Mesendoderm (in vitro differentiated cells): ENCODE measurements around the gene TMPRSS11A.

Source experiments
- DNase-seq: peaks from one replicate; pipeline ENCODE4 v3.0.0; 2013
- H2AK5ac ChIP-seq: 2 replicates; pipeline ENCODE4 v1.6.1; 2013; ENCODE audit warnings: low read length, inconsistent platforms
- H2BK120ac ChIP-seq: 2 replicates; pipeline ENCODE4 v1.6.1; 2013; ENCODE audit warnings: low read depth, mild to moderate bottlenecking, low read length, moderate library complexity, mixed read lengths
- H2BK15ac ChIP-seq: replicated peaks from 2 replicates; pipeline ENCODE4 v1.6.1; 2013; ENCODE audit warnings: low read depth, mild to moderate bottlenecking, moderate library complexity
- H2BK5ac ChIP-seq: 2 replicates; pipeline ENCODE4 v1.6.1; 2013; ENCODE audit warnings: low read length, inconsistent platforms
- H3K18ac ChIP-seq: 2 replicates; pipeline ENCODE4 v1.6.1; 2013; ENCODE audit warnings: mild to moderate bottlenecking, low read length, mixed read lengths
- H3K23ac ChIP-seq: one replicate; pipeline ENCODE4 v1.6.1; 2013; ENCODE audit warnings: low read length
- H3K27ac ChIP-seq: 2 replicates; pipeline ENCODE4 v1.5.1; 2013; ENCODE audit warnings: low read depth, mild to moderate bottlenecking, inconsistent platforms, low read length, moderate library complexity
- H3K27me3 ChIP-seq: 2 replicates; pipeline ENCODE4 v1.6.1; 2013; ENCODE audit warnings: low read length, control low read depth, mild to moderate bottlenecking, inconsistent platforms; ENCODE audit not compliant: insufficient read depth, poor library complexity
- H3K36me3 ChIP-seq: 2 replicates; pipeline ENCODE4 v1.6.1; 2013; ENCODE audit warnings: low read length, inconsistent platforms; ENCODE audit not compliant: control insufficient read depth, insufficient read depth
- H3K4ac ChIP-seq: one replicate; pipeline ENCODE4 v1.6.1; 2013; ENCODE audit warnings: low read depth, mild to moderate bottlenecking, low read length, moderate library complexity
- H3K4me1 ChIP-seq: 2 replicates; pipeline ENCODE4 v1.6.1; 2013; ENCODE audit warnings: low read depth, low read length, inconsistent platforms; ENCODE audit not compliant: control insufficient read depth
- H3K4me2 ChIP-seq: 2 replicates; pipeline ENCODE4 v1.6.1; 2013; ENCODE audit warnings: low read length
- H3K4me3 ChIP-seq: 2 replicates; pipeline ENCODE4 v1.5.1; 2013; ENCODE audit warnings: mild to moderate bottlenecking, low read length
- H3K56ac ChIP-seq: one replicate; pipeline ENCODE4 v1.6.1; 2013; ENCODE audit warnings: low read length
- H3K79me1 ChIP-seq: 2 replicates; pipeline ENCODE4 v1.6.1; 2013; ENCODE audit warnings: low read length, inconsistent platforms
- H3K79me2 ChIP-seq: 2 replicates; pipeline ENCODE4 v1.6.1; 2013; ENCODE audit warnings: mild to moderate bottlenecking, low read length; ENCODE audit not compliant: control insufficient read depth, insufficient read depth
- H3K9ac ChIP-seq: 2 replicates; pipeline ENCODE4 v1.6.1; 2013; ENCODE audit warnings: low read length, inconsistent platforms
- H4K5ac ChIP-seq: one replicate; pipeline ENCODE4 v1.6.1; 2013; ENCODE audit warnings: low read length
- H4K8ac ChIP-seq: one replicate; pipeline ENCODE4 v1.6.1; 2013; ENCODE audit warnings: low read depth, mild to moderate bottlenecking, control low read depth, low read length, moderate library complexity
- WGBS: extraction: QIAGEN DNeasy Blood & Tissue Kit; methylation state at CpG from one replicate; pipeline ENCODE4 v1.1.7; 2013; ENCODE audit warnings: low lambda C conversion rate, missing lambda C conversion rate; ENCODE audit not compliant: insufficient coverage; ENCODE audit errors: extremely low coverage; 5-methylcytosine and 5-hydroxymethylcytosine counted together

TMPRSS11A gene

GRCh38 chr4:67928546-67928945, 34.7 kb downstream of the TMPRSS11A start:
- no CpG with 5 or more reads among the region's 3 CpGs for WGBS

DNA sequence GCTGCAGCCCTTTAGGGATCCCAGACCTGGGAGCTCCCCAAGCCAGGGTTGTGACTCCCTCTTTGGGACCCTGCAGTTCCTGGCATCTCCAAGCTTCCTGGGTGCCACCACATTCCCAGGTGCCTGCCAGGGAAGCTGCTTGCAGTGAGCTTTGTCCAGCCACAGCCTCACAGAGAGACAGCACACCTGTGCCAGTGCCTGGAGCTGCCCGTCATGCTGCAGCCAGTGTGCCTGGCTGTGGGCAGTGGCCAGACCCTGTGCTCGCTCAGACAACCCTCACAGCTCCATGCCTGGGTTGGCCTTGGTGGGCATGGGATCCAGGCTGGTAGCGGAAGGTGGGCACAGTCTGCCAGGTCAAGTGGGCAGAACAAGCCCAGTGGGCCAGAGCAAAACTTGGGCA, 36.0 kb downstream of the TMPRSS11A start:
- Histone ChIP-seq H3K9ac (no peak overlapping the region), H3K4ac (no peak overlapping the region), H2BK15ac (no peak overlapping the region), H3K23ac (no peak overlapping the region), H3K56ac (no peak overlapping the region), H3K4me3 (no peak overlapping the region), H3K4me2 (no peak overlapping the region), H3K27me3 (no peaks in the 10 kb centered on the region), H3K79me1 (no peaks in the 10 kb centered on the region), H3K27ac (no peak overlapping the region), H2BK120ac (no peak overlapping the region), H3K79me2 (no peaks in the 10 kb centered on the region), H3K18ac (no peak overlapping the region), H3K36me3 (no peaks in the 10 kb centered on the region), H2AK5ac (no peak overlapping the region), H4K8ac (no peak overlapping the region), H2BK5ac (no peak overlapping the region), H4K5ac (no peak overlapping the region), H3K4me1 (no peaks in the 10 kb centered on the region)
- no CpG with 5 or more reads among the region's 3 CpGs for WGBS
- no peak for DNase-seq

More at GRCh38 chr4:67928546-67928945, 34.7 kb downstream of the TMPRSS11A start:
- Histone ChIP-seq H3K4ac (no peak overlapping the region), H4K5ac (no peak overlapping the region), H3K56ac (no peak overlapping the region), H3K4me3 (no peak overlapping the region), H3K36me3 (no peaks in the 10 kb centered on the region), H2AK5ac (no peak overlapping the region), H3K79me1 (no peaks in the 10 kb centered on the region), H3K23ac (no peak overlapping the region), H3K79me2 (no peaks in the 10 kb centered on the region), H2BK15ac (no peak overlapping the region), H2BK5ac (no peak overlapping the region), H3K4me2 (no peak overlapping the region), H3K27me3 (no peaks in the 10 kb centered on the region), H3K4me1 (no peaks in the 10 kb centered on the region), H4K8ac (no peak overlapping the region), H3K18ac (no peak overlapping the region), H2BK120ac (no peak overlapping the region), H3K27ac (no peak overlapping the region), H3K9ac (no peak overlapping the region)
- peak; percentile 81 for DNase-seq

DNA sequence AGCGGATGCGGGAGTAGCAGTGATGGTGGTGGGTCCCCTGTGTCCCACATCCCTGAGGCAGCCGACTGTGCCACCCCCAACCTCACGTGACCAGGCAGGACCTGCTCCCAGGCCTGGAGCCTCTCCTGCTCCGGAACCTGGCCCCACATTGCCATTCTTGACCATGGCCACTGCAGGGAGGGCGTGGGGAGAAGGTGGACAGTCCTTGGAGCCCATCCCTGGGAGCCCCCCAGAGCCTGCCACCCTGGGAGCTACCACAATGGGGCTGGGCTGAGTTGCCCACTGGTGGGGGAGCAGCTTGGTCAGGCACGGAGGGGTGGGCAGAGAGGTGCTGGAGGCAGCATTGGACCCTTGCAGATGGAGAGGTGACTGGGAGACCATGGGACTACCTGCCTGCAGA, 36.8 kb downstream of the TMPRSS11A start:
- no peak for DNase-seq
- H3K27me3 ChIP-seq: no peaks in the 10 kb centered on the region
- H2BK5ac ChIP-seq: no peak overlapping the region
- H3K4me2 ChIP-seq: no peak overlapping the region
- no peaks in the 10 kb centered on the region for H3K79me2 ChIP-seq
- H3K9ac ChIP-seq: no peak overlapping the region
- no peaks in the 10 kb centered on the region for H3K79me1 ChIP-seq
- H4K8ac ChIP-seq: no peak overlapping the region
- H3K4me1 ChIP-seq: no peaks in the 10 kb centered on the region
- no peak overlapping the region for H2BK15ac ChIP-seq
- H2AK5ac ChIP-seq: no peak overlapping the region
- no CpG with 5 or more reads among the region's 7 CpGs for WGBS
- H2BK120ac ChIP-seq: no peak overlapping the region
- no peak overlapping the region for H3K23ac ChIP-seq
- no peak overlapping the region for H3K56ac ChIP-seq
- no peak overlapping the region for H3K4me3 ChIP-seq
- H3K4ac ChIP-seq: no peak overlapping the region
- H3K27ac ChIP-seq: no peak overlapping the region
- H3K36me3 ChIP-seq: no peaks in the 10 kb centered on the region
- H3K18ac ChIP-seq: no peak overlapping the region
- H4K5ac ChIP-seq: no peak overlapping the region

- Histone ChIP-seq H3K4me1 (no peaks in the 10 kb centered on the region), H2BK5ac (no peak overlapping the region), H3K18ac (no peak overlapping the region), H3K9ac (no peak overlapping the region), H3K79me1 (no peaks in the 10 kb centered on the region), H3K79me2 (no peaks in the 10 kb centered on the region), H3K27me3 (no peaks in the 10 kb centered on the region), H2AK5ac (no peak overlapping the region), H4K5ac (no peak overlapping the region), H3K4ac (no peak overlapping the region), H2BK15ac (no peak overlapping the region), H3K36me3 (no peaks in the 10 kb centered on the region), H3K27ac (no peak overlapping the region), H2BK120ac (no peak overlapping the region), H3K4me3 (no peak overlapping the region), H3K56ac (no peak overlapping the region), H3K23ac (no peak overlapping the region), H4K8ac (no peak overlapping the region), H3K4me2 (no peak overlapping the region)
- DNase-seq: no peak
- WGBS: no CpG with 5 or more reads among the region's 4 CpGs
These were observed 40.6 kb downstream of the TMPRSS11A start for GRCh38 chr4:67922697-67923096.

- H3K23ac ChIP-seq: no peak overlapping the region
- H3K4ac ChIP-seq: no peak overlapping the region
- H2BK5ac ChIP-seq: no peak overlapping the region
- H3K79me2 ChIP-seq: no peaks in the 10 kb centered on the region
- no peak overlapping the region for H3K4me3 ChIP-seq
- H3K27me3 ChIP-seq: no peaks in the 10 kb centered on the region
- H2BK120ac ChIP-seq: no peak overlapping the region
- no peak overlapping the region for H3K56ac ChIP-seq
- H4K5ac ChIP-seq: no peak overlapping the region
- no peak overlapping the region for H3K4me2 ChIP-seq
- peak; percentile 38 for DNase-seq
- no peak overlapping the region for H2AK5ac ChIP-seq
- no peak overlapping the region for H4K8ac ChIP-seq
- H3K79me1 ChIP-seq: no peaks in the 10 kb centered on the region
- no peak overlapping the region for H3K9ac ChIP-seq
- no peaks in the 10 kb centered on the region for H3K4me1 ChIP-seq
- no peak overlapping the region for H3K27ac ChIP-seq
- no peak overlapping the region for H2BK15ac ChIP-seq
- no peaks in the 10 kb centered on the region for H3K36me3 ChIP-seq
- H3K18ac ChIP-seq: no peak overlapping the region
These were observed 44.9 kb downstream of the TMPRSS11A start for GRCh38 chr4:67918428-67918827.

DNA sequence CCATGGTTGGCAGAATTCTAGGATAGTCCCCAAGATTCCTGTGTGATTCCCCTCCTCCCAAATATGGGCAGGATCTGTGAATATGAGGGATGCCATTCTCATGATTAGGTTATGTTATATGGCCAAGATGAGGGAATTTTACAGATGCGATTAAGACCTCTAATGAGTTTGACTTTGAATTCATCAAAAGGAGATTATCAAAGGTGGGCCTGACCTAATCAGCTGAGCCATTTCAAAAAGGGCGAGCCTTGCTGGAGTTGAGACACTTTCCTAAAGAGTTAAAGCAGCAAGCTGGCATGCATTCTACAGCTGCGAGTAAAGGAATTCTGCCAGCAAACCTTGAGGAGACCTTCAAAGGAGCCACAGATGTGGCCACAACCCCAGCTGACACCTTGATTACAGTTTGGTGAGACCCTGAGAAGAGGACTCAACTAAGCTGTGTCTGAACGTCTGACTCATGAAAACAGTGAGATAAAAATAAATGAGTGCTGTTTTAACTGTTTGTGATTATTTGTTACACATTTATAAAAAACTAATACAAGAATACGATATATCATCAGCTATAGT, 47.8 kb downstream of the TMPRSS11A start:
- H3K4ac ChIP-seq: no peak overlapping the region
- H3K9ac ChIP-seq: no peak overlapping the region
- no peaks in the 10 kb centered on the region for H3K27me3 ChIP-seq
- H2BK15ac ChIP-seq: no peak overlapping the region
- no CpG with 5 or more reads among the region's 5 CpGs for WGBS
- no peak overlapping the region for H3K56ac ChIP-seq
- H2AK5ac ChIP-seq: no peak overlapping the region
- no peaks in the 10 kb centered on the region for H3K4me1 ChIP-seq
- H2BK5ac ChIP-seq: no peak overlapping the region
- DNase-seq: no peak
- H3K4me2 ChIP-seq: no peak overlapping the region
- H3K79me2 ChIP-seq: no peaks in the 10 kb centered on the region
- H4K5ac ChIP-seq: no peak overlapping the region
- H3K27ac ChIP-seq: no peak overlapping the region
- no peak overlapping the region for H3K4me3 ChIP-seq
- H3K23ac ChIP-seq: no peak overlapping the region
- H3K79me1 ChIP-seq: no peaks in the 10 kb centered on the region
- H4K8ac ChIP-seq: no peak overlapping the region
- H3K18ac ChIP-seq: no peak overlapping the region
- H2BK120ac ChIP-seq: no peak overlapping the region
- H3K36me3 ChIP-seq: no peaks in the 10 kb centered on the region
